ELR (cell line): Measurements from ENCODE around the gene CEP350.
"Not testable (repeated sequence)": the region's sequence is repeated elsewhere in the genome, so short reads cannot be mapped to it uniquely, and the experiment has no call there.

Source experiments
- DNase-seq: peaks from one replicate; pipeline ENCODE4 v3.0.0-alpha.2; 2015; ENCODE audit warnings: low read depth

Gene CEP350

DNA sequence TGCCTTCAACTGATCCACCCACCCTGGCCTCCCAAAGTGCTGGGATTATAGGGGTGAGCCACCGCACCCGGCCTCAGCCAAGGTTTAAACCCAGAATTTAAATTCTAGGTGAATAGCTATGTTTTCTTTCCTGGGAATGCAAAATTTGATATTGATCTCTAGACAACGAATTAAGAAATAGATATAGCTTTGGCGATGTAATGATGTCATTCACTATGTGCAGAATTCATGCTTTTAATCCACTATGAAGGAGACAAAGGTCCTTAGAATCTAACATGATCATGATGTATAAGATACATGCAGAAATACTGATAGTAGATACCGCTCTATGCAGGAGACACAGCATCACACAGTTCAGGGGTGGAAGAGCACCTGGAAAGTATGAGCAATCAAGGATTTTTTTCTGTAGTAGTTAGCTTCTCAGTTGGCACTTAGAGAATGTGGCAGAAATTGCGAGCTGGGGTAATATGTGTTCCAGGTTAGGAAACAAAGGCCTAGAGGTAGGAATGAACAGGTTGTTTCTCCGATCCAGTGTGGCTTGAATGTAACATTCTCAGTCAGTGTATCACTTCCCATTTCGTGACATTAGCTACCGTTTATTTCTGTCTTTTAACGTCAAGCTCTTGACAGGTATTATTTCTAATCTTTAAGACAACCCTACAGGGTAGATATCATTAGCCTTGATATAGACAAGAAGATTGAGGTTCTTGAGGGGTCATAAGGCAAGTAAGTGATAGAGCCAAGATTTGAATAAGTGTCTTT is 3.0 kb upstream of the CEP350 start:
- no peak for DNase-seq

DNA sequence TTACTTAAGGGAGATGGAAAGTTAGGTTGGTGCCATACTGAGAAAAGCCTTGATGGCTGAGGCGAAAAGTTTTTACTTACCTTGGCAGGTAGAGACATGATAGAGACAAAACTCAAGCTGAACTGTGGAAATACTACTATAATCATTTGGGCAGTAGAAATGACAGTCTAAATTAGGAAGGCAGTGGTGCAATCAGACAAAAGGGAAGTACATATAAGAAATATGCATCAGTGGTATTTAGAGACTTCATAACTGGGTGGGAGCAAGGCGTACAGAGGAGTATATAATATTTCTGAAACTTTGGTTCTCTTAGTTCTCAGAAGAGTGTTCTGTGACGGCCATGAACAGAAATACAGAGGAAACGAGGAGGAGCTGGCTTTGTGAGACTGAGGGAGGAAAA is 2.4 kb upstream of the CEP350 start:
- DNase-seq, result no peak

DNA sequence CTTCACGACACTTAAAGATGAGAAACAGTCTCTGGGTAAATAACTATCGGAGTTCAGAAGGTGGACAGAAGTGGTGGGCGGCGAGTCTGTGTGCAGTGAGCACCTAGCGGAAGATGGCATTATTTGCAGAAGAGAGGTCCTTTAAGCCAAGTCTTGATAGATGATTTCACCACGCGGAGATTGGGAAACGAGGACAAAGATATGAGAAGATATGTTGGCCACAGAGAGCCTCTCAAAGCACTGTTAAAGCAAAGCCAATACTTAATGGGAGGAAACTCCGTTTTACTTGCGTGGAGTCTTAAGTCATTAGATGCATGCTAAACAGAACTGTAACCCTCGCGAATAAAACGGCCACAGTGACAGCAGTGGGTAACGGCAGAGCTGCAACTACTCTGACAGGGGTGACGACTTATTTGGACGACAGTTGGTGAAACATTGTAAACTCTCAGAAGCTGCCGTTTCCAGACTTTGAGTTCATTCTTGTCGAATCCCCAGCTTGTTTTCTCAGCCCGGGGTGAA is 577 bp upstream of the CEP350 start:
- DNase-seq, result peak; percentile 74

DNA sequence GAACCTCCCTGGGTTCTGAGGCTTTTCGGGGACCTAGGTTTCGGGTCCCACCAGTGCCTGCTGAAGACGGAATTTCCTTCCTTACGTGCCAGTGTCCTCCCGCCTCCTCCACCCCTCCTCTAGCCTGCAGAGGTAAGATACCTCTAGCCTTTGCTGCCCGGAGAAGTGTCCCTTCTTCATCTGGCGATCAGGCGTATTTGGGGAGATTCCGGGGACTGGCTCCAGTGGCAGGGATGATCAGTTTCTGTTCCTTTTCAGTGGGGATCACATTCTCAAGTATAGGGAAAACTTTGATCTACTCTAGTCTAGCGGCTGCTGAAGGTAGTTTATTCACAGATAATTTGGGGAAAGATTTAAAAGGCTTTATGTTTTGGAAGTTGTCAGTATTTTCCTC is 674 bp downstream of the CEP350 start:
- DNase-seq, result peak; percentile 42

DNA sequence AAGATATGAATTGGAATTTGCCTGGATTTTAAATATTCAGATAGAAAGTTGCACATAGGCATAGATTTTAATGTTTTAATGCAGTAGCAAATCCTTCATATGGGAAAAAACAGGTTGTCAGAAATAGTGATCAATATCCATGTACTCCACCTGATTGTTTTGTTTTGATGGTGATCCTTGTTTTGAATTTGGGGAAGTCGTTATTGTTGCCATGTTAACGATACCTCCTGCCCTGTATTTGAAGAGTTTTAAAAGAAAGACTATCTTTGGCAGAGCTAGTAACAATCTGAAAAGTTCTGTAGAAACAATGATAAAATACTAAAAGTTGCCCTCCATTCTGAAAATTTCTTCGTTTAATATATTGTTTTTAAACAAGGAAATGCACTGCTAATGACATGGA is 1.1 kb downstream of the CEP350 start:
- DNase-seq, result no peak

DNA sequence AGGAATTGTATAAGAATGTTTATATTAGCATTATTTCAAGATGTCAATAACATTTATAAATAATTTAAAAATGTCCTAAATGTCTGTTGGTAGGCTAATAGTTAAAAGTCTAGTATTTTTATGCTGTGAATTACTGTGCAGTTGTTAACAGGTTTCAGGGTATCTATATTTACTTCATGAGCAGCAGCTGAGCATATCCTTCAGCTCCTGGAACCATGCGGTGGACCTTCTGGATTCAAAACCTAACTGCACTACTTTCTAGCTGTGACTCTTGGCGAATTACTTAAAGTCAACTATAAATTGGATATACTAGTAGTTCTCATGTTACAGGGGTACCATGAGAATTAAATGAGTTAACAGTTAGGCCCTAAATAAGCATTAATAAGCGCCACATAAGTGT is 3.7 kb downstream of the CEP350 start:
- no peak for DNase-seq

DNA sequence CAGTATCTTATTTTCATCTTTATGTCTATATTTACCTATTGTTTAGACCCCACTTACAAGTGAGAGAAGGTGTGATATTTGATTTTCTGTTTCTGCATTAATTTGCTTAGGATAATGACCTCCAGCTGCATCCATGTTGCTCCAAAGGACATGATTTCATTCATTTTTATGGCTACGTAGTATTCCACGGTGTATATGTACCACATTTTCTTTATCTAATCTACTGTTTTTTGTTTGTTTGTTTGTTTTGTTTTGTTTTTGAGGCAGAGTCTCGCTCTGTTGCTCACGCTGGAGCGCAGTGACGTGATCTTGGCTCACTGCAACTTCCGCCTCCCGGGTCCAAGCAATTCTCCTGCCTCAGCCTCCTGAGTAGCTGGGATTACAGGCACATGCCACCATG is 7.6 kb downstream of the CEP350 start:
- not testable (repeated sequence) for DNase-seq

DNA sequence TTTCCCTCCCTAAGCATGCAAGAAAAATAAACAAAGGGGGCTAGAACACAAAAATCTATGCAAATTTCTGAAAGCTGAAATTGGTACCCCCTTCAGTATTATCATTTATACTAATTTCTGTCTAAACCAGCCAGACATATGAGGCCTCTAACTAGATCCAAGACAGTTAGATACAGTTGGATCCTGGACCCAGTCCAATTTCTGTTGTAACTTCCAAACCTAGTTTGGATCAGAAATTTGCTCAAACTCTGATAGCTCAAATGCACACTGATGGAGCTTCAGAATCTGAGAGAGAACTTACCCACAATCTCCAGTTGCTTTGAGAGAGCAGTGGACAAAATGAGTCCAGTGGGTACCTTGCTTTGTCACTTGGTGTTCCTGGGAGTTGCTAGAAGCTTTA is 11.9 kb downstream of the CEP350 start:
- no peak for DNase-seq

DNA sequence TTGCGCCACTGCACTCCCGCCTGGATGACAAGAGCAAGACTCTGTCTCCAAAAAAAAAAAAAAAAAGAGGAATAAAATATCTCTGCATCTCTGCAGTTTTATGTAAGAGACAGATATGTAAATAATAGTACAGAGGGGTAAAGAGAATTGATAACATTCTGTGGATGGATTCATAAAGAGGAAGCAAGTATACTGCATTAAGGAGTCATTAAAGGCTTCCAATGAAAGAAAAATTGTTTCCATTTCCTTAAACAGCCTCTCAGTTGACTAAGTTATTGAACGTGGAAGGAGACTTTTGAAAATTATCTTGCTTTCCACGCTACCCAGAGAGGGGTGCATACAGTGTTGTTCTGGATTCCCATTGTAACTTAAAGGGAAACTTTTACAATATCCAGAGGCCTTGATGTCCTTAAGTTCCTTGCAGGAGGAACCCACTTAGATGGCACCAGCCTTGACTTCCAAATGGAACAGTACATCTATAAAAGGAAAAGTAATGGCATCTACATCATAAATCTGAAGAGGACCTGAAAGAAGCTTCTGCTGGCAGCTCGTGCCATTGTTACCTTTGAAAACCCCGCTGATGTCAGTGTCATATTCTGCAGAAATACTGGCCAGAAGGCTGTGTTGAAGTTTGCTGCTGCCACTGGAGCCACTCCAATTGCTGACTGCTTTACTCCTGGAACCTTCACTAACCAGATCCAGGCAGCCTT is 13.8 kb downstream of the CEP350 start:
- DNase-seq, result no peak

DNA sequence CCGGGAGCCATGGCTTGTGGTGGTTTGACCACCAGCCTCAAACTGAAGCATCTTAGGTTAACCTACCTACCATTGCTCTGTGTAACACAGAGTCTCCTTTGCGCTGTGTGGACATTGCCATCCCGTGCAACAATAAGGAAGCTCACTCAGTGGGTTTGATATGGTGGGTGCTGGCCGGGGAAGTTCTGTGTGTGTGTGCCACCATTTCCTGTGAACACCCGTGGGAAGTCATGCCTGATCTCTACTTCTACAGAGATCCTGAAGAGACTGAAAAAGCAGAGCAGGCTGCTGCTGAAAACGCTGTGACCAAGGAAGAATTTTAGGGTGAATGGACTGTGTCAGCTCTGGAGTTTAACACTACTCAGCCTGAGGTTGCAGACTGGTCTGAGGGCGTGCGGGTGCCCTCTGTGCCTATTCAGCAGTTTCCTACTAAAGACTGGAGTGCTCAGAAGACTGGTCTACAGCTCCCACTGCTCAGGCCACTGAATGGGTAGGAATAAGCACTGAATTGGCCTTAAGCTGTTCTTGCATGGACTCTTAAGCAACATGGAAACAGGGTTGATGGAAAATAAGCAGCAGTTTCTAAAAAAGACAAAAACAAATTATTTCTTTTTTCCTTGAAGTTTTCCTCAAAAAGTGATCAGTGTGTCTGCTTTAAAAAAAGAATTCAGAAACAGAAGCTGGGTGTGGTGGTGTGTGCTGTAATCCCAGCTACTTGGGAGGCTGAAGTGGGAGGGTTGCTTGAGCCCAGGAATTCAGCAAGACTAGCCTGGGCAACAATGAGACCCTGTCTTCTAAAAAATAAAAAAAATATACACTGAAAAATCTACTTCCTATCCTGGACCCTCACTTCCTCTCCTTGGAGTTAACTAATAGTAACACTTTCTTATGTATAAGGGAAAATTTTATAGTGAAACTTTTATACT is 14.6 kb downstream of the CEP350 start:
- no peak for DNase-seq

DNA sequence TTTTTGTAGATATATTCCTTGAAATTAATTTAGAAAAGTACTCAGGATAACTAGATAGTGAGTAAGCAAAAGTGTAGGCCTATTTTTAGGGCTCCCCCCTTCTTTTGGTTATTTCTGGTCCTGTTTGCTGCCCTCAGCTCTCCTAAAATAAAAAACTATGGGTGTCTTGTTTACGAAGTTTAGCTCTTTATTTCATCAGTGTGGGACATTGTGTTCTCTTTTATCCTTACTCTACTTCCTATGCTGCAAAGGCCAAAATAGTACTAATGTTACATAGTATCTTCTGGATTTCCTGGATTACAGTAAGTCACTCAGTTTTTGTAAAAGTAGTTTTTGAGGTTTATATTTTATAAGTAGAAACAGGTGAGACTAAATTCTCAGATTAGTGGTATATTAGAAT is 15.4 kb downstream of the CEP350 start:
- DNase-seq, result no peak

DNA sequence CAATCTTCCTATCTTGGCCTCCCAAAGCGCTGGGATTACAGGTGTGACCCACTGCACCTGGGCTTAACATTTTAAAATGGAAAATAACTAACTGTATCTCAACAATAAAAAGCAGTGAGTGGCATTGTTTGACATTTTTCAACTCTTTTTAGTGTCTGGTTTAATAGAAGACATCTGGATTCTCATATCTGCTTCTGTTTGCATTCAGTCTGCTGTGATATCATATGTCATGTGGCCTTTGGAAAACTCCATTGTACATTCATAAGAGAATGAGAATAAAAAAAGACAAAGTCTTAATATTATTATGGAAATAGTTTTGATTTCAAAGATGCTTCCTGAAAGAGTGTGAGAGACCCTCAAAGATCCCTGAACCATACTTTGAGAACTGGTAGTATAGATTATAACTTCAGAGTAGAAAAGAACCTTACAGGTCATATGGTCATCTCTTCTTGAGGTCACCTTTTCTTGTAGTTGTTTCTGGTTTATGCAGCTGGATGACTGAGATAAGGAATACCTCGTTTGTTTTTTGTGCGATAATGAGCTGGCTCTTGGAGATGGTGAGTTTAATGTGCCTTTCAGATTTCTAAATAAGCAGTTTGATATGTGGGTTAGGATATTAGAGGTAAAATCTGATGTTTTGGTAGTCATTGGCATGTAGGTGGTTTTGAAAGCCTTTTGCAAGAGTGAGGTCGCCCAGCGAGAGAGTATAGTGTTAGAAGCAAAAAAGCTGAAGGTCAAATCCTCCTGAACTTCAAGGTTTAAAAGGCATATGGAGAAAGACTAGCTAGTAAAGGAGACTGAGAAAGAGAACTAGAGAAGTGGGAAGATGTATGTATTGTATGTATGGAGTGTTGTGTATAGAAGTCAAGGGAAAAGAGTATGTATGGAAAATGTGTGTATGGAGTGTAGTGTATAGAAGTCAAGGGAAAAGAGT is 17.2 kb downstream of the CEP350 start:
- DNase-seq, result no peak

DNA sequence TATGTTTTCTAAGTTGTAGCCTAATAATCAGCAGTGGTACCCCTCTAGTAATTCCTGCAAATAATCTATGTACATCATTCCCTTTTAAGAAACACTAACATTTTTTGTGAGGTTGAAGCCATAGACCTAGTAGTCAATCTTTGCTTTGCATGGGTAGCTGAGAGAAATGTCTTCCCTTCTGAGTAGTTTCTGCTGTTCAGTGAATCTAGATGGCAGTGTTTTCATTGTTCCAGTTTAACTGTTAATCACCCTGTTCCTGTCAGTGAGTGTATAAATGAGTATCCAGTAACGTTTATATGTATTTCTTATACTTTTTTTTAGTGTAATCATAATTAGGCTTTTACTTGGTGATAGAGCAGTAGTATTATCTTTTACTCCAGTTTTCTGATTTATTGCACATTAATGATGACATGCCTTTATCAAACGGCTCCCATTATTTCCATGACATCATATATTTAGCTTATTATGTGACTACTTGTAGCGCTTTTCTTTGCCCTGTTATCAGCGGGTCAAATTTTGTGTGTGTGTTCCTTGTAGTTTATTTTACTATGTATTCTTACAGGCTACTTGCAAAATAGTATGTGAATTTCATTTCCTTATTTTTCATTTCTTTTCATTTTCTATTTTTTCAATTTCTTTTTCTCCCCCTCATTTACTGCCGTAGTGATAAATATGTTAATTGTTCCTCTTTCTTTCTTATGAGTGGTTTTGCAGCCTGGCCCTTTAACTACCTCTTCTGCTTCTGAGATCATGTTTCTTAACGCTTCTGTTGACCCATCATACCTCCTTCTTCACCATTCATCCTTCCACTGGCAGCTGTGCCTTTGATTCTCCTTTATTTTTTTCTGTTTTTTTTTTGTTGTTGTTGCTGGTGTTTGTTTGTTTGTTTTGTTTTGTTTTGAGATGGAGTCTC is 18.8 kb downstream of the CEP350 start:
- no peak for DNase-seq

DNA sequence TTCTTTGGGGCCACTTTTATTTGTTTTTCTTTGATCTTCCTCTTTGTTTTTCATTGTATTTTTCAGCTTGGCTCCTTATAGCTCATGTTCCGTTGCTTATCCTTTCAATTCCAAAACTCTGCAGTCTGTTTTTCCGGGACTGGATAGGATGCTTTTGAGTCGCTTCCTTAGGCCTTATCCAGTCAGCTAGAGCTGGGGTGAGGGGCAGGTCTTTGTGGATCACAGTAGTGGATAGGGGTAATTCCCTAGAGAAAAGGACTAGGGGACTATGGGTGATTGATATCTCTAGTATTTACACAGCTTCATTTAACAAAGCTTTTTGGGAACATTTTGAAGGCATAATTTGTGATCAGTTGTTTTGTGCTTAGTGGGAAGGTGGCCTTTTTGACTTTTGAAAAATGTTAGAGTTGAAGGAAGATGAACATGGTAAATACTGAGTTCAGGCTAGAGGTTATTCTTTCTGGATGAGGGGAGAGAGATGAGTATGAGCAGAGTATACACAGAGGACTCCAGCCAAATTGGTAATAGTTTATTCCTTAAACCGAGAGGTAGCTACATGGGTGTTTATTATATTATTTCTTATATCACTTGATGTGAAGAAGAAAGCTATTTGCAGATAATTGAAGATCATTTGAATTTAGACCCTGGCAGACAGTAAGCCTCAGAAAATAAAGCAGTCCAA is 22.5 kb downstream of the CEP350 start:
- no peak for DNase-seq

DNA sequence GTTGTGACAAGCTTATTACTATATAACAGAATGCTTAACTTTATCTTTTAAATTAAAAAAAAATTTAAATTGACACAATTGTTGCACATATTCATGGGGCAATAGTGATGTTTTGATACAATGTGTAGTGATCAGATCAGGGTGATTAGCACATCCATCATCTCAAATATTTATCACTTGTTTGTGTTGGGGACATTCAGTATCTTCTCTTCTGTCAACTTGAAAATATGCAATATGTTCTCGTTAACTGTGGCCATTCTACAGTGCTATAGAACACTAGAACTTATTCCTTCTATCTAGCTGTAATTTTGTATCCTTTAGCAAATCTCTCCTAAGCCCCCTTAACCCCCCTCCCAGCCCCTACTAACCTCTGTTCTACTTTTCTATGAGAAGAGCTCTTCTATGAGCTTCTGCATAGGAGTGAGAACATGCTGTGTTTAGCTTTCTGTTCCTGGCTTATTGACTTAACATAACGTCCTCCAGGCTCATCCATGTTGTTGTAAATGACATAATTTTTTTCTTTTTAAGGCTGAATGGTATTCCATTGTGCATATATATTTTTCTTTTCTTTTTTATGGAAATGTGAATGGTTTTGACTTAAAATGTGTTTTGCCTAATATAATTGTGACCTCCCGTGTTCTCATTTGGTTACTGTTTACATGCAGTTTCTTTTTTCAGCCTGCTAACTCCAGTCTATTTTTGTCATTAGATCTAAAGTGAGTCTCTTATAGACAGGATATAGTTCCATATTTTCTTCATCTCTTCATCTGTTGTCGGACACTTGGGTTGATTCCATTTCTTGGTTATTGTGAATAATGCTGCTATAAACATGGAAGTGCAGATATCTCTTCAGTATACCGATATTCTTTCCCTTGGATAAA is 23.8 kb downstream of the CEP350 start:
- DNase-seq, result no peak

DNA sequence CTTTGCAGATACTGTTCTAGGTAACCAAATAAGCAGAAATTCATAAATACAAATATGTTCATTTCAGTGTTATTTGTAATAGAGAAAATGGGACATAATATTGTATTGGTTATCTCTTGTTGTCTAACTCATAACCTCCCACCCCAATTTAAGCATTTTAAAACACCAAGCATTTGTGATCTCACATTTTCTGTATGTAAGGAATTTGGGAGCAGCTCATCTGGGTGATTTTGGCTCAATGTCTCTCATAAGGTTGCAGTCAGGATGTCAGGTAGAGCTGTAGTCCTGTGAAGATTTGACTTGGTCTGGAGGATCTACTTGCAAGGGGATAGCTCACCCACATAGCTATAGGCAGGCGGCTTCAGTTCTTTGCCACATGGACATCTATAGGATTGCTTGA is 29.5 kb downstream of the CEP350 start:
- no peak for DNase-seq

DNA sequence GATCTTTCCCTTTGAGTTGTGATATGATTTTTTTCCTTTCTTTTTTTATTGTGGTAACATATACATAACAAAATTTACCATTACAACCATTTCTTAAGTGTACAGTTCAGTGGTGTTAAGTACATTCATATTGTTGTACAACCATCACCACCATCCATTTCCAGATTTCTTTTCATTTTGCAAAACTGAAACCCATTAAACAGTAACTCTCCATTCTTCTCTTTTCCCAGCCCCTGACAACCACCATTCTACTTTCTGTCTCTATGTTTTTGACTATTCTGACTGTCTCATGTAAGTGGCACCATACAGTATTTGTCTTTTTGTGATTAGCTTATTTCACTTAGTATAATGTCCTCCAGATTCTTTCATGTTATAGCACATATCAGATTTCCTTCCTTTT is 30.3 kb downstream of the CEP350 start:
- no peak for DNase-seq

DNA sequence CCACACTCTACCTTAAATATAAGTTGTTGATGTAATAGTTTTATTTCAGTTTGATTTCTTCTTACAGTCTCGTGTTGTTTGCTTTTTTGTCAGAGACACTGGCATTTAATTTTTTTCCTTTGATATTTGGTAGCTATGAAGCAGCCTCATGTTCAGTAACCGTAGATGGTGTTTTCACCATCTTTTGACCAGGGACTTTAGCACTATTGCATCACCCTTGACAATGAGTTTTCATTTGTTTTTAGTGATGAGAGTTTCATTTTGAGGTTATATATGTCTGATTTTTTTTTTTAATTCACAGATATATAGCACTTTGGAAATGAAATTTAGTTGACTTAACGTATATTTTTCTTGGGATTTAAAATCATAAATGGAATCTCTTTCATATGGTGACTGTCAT is 36.2 kb downstream of the CEP350 start:
- DNase-seq, result no peak

DNA sequence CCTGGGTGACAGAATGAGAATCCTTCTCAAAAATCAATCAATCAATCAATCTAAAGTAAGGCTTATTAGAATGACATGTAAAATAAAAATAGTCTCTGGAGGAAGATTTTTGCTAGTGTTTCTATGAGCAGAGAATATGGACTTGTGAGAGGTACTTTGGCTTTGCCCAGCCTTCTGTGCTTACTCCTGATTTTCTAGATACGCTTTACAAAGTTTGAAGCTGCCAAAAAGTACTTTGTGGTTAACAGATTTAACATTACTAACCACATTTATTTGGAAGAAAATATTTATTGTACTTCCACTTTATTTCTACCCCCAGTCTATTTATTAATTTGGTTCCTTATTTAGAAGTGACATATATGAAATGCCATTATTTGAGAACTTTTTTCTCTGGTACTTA is 41.0 kb downstream of the CEP350 start:
- DNase-seq, result no peak
